Measurements from ENCODE around the gene RFTN2. TPM values are rescaled to one million over a fixed set of nuclear protein-coding genes. Genes with fewer than 3 reads are reported as not detected.
"Not testable (repeated sequence)": the region's sequence is repeated elsewhere in the genome, so short reads cannot be mapped to it uniquely, and the experiment has no call there.

RFTN2 gene
- total and polyA plus RNA-seq, 2 of the 13 experiments (the other 11 are each of a cell fraction or from before 2014, with no cell fraction given) = not detected

GRCh38 chr2:197700960-197701359 lies 25.6 kb upstream of the RFTN2 start:
- intact Hi-C loops (cut with micrococcal nuclease; ENCODE audit: unreplicated experiment) = loop anchor here (10.0 kb wide), 1 partner anchor 306 kb away; no protein-coding TSS in a partner anchor

GRCh38 chr2:197699724-197700123 lies 24.3 kb upstream of the RFTN2 start:
- H3K9ac ChIP-seq (ENCODE audit: insufficient read depth, low read depth, low read length); H3K27me3 ChIP-seq (ENCODE audit: control insufficient read depth in 1 of 2, insufficient read depth in 2 of 2, low read length in 2 of 2); FAIRE-seq; H3K4me2 ChIP-seq (ENCODE audit: low read depth, low read length); H3K9me3 ChIP-seq (ENCODE audit: low read length); H3K27ac ChIP-seq (ENCODE audit: extremely low read length, insufficient read depth, low read length); POLR2A ChIA-PET; H3K4me3 ChIP-seq (replicated peaks in 1 of 3; ENCODE audit: insufficient read depth in 1 of 3, low read depth in 2 of 3, low read length in 3 of 3); H2AFZ ChIP-seq (ENCODE audit: low read length); H3K79me2 ChIP-seq (ENCODE audit: insufficient read depth, low read length); H4K20me1 ChIP-seq (ENCODE audit: insufficient read depth, low read length); ATAC-seq; H3K36me3 ChIP-seq (replicated peaks in 1 of 2; ENCODE audit: control insufficient read depth in 1 of 2, insufficient read depth in 2 of 2, low read length in 2 of 2); DNase-seq (ENCODE audit: low spot score); CTCF ChIA-PET (ENCODE audit: low intra/inter-chr PET ratio, low total read pairs); BruUV-seq (replicated peaks); H3K4me1 ChIP-seq (ENCODE audit: insufficient read depth, low read length): not testable (repeated sequence)
- in situ Hi-C loops (cut with HindIII; ENCODE audit: extremely low pct_ligation_motif_present, low pct_unique_long_range_greater_than_20kb) (loop anchor here (10.0 kb wide), 1 partner anchor 185 kb away; the partner anchor contains the start of gene MOB4), intact Hi-C loops (cut with micrococcal nuclease; ENCODE audit: unreplicated experiment) (loop anchor here (10.0 kb wide), 1 partner anchor 305 kb away; no protein-coding TSS in a partner anchor)
- TF ChIP-seq MAFK (conservative IDR thresholded peaks at IDR 0.05 in 1 of 2, IDR thresholded peaks at IDR 0.05 in 1 of 2; ENCODE audit: low read length in 2 of 2) (peak; percentile 54 to 68), MAFF (IDR thresholded peaks at IDR 0.05; ENCODE audit: low read depth, low read length) (peak; percentile 59)

More at GRCh38 chr2:197700960-197701359, 25.6 kb upstream of the RFTN2 start:
- H3K9me3 ChIP-seq (ENCODE audit: low read length) = no peaks in the 10 kb centered on the region
- peaks cover 4% of the 10 kb centered on the region; the same call in 1 of the 2 replicates for H3K4me1 ChIP-seq (ENCODE audit: insufficient read depth, low read length)
- no TSS peak for BruUV-seq (replicated peaks)
- in situ Hi-C loops (cut with HindIII; ENCODE audit: extremely low pct_ligation_motif_present, low pct_unique_long_range_greater_than_20kb) = loop anchor here (10.0 kb wide), 1 partner anchor 186 kb away; the partner anchor contains the start of gene MOB4
- ChIA-PET POLR2A (no interaction called here), CTCF (ENCODE audit: low intra/inter-chr PET ratio, low total read pairs) (no interaction called here)
- H3K79me2 ChIP-seq (ENCODE audit: insufficient read depth, low read length) = peaks cover 5% of the 10 kb centered on the region
- no peak for TF ChIP-seq PCBP2 (optimal IDR thresholded peaks at IDR 0.05; ENCODE audit: low read depth, low read length, poor library complexity, severe bottlenecking)
- TF ChIP-seq ZNF251 (CRISPR knock-in tag; IDR thresholded peaks at IDR 0.05) = no peak
- no peak for TF ChIP-seq ZSCAN31 (CRISPR knock-in tag; IDR thresholded peaks at IDR 0.05; ENCODE audit: low read depth)
- TF ChIP-seq CTCF (CRISPR knock-in tag; IDR thresholded peaks at IDR 0.05) = 0 out of 2 replicates have a peak, but pooled peaks have one; percentile 3
- no peak overlapping the region for H3K9ac ChIP-seq (ENCODE audit: insufficient read depth, low read depth, low read length)
- ATAC-seq (no peak), FAIRE-seq (no peak), DNase-seq (ENCODE audit: low spot score) (no peak)
- H4K20me1 ChIP-seq (ENCODE audit: insufficient read depth, low read length) = peaks cover under 1% of the 10 kb centered on the region; the same call in 1 of the 2 replicates
- 34% methylated on average over 3 of the region's 3 CpGs for WGBS (ENCODE audit: low lambda C conversion rate)
- H3K36me3 ChIP-seq (replicated peaks in 1 of 2; ENCODE audit: control insufficient read depth in 1 of 2, insufficient read depth in 2 of 2, low read length in 2 of 2) = no peaks in the 10 kb centered on the region
- H3K27ac ChIP-seq (ENCODE audit: extremely low read length, insufficient read depth, low read length) = no peak overlapping the region
- peak overlapping the region; percentile 31 for H3K4me2 ChIP-seq (ENCODE audit: low read depth, low read length)
- H3K4me3 ChIP-seq (replicated peaks in 1 of 3; ENCODE audit: insufficient read depth in 1 of 3, low read depth in 2 of 3, low read length in 3 of 3) = no peak overlapping the region
- no peak overlapping the region for H2AFZ ChIP-seq (ENCODE audit: low read length)
- no peaks in the 10 kb centered on the region; a peak in 1 of 5 replicates for H3K27me3 ChIP-seq (ENCODE audit: control insufficient read depth in 1 of 2, insufficient read depth in 2 of 2, low read length in 2 of 2)

- H2AFZ ChIP-seq (ENCODE audit: low read length); H3K4me2 ChIP-seq (ENCODE audit: low read depth, low read length); BruUV-seq (replicated peaks); H3K9me3 ChIP-seq (ENCODE audit: low read length); FAIRE-seq; intact Hi-C loops (cut with micrococcal nuclease; ENCODE audit: unreplicated experiment); ATAC-seq; H3K4me3 ChIP-seq (replicated peaks in 1 of 3; ENCODE audit: insufficient read depth in 1 of 3, low read depth in 2 of 3, low read length in 3 of 3); H3K4me1 ChIP-seq (ENCODE audit: insufficient read depth, low read length); POLR2A ChIA-PET; H3K27me3 ChIP-seq (ENCODE audit: control insufficient read depth in 1 of 2, insufficient read depth in 2 of 2, low read length in 2 of 2); H3K27ac ChIP-seq (ENCODE audit: extremely low read length, insufficient read depth, low read length); H3K9ac ChIP-seq (ENCODE audit: insufficient read depth, low read depth, low read length); DNase-seq (ENCODE audit: low spot score); H3K79me2 ChIP-seq (ENCODE audit: insufficient read depth, low read length); H3K36me3 ChIP-seq (replicated peaks in 1 of 2; ENCODE audit: control insufficient read depth in 1 of 2, insufficient read depth in 2 of 2, low read length in 2 of 2); CTCF ChIA-PET (ENCODE audit: low intra/inter-chr PET ratio, low total read pairs); in situ Hi-C loops (cut with HindIII; ENCODE audit: extremely low pct_ligation_motif_present, low pct_unique_long_range_greater_than_20kb); H4K20me1 ChIP-seq (ENCODE audit: insufficient read depth, low read length): not testable (repeated sequence)
- WGBS (ENCODE audit: low lambda C conversion rate) = 100% methylated on average over 2 of the region's 29 CpGs
Measured at GRCh38 chr2:197696571-197696970, 21.2 kb upstream of the RFTN2 start.

Measured in HepG2 (cell line).